HG02759 (cell line): ENCODE measurements around the gene KIF4B.

Experiments
- ATAC-seq: cut with Tn5 transposase; IDR thresholded peaks from one replicate; pipeline ENCODE4 v1.9.1; 2021; ENCODE audit warnings: mild to moderate bottlenecking, moderate library complexity; ENCODE audit not compliant: unreplicated experiment

The KIF4B gene

GRCh38 chr5:155049569-155050383, 36.2 kb downstream of the KIF4B start:
- ATAC-seq, result peak; percentile 50

- no peak for ATAC-seq
These were observed 36.9 kb downstream of the KIF4B start for GRCh38 chr5:155050384-155051019.

GRCh38 chr5:155052532-155052931, 39.0 kb downstream of the KIF4B start:
- ATAC-seq, result no peak

- no peak for ATAC-seq
These were observed 39.9 kb downstream of the KIF4B start for GRCh38 chr5:155053501-155053900.

GRCh38 chr5:155056644-155057269, 43.2 kb downstream of the KIF4B start:
- ATAC-seq, result no peak

GRCh38 chr5:155057626-155058025, 44.1 kb downstream of the KIF4B start:
- ATAC-seq, result no peak

- ATAC-seq, result no peak
These were observed 51.0 kb downstream of the KIF4B start for GRCh38 chr5:155064580-155064979.

- ATAC-seq, result no peak
These were observed 53.5 kb downstream of the KIF4B start for GRCh38 chr5:155066886-155067595.
